Suprapubic skin (tissue), 4 donors: ENCODE results near the gene SLC35F1.

Source experiments
- POLR2A ChIP-seq, 2 donors: fragments of 450-650 bp; IDR thresholded peaks; one replicate each; pipeline ENCODE4 v1.6.1; 2017; ENCODE audit warnings: antibody characterized with exemption in 2 of 2, mild to moderate bottlenecking in 2 of 2, moderate library complexity in 2 of 2
- POLR2AphosphoS5 ChIP-seq, 3 donors: sonication (generic); formaldehyde crosslinking; IDR thresholded peaks; one replicate each; pipeline ENCODE4 v1.6.1; 2017; ENCODE audit warnings: antibody characterized with exemption in 3 of 3
- TF ChIP-seq, protein P1 (sequence below), 2 donors: fragments of 200-600 bp in 1 of 2; fragments of 450-650 bp in 1 of 2; sonication (generic) in 1 of 2; IDR thresholded peaks; one replicate each; pipeline ENCODE4 v1.5.1; 2016 to 2019; ENCODE audit warnings: antibody characterized with exemption in 2 of 2, mild to moderate bottlenecking in 1 of 2, moderate library complexity in 1 of 2

DNA sequence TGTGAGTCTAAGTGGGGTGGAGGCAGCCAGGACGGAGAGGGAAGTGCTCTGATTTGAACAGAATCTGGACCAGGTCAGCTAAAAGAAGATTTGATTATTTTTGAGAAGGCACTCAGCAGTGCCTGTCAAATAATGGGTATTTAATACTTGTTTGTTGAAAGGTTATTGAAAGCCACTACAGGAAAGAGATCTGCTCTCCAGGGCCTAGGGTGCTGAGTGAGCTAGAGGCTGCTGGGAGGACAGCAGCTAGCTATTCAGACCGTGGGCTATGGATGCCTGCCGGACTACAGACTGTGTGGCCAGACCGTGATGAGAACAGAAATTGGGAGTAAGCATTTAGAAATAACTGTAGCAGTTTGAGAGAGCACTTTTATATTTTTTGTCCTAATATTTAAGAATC, 8.8 kb downstream of the SLC35F1 start:
- TF ChIP-seq POLR2A (IDR thresholded peaks at IDR 0.05) (no peak), POLR2AphosphoS5 (IDR thresholded peaks at IDR 0.05) (no peak)
- TF ChIP-seq, protein P1, sequence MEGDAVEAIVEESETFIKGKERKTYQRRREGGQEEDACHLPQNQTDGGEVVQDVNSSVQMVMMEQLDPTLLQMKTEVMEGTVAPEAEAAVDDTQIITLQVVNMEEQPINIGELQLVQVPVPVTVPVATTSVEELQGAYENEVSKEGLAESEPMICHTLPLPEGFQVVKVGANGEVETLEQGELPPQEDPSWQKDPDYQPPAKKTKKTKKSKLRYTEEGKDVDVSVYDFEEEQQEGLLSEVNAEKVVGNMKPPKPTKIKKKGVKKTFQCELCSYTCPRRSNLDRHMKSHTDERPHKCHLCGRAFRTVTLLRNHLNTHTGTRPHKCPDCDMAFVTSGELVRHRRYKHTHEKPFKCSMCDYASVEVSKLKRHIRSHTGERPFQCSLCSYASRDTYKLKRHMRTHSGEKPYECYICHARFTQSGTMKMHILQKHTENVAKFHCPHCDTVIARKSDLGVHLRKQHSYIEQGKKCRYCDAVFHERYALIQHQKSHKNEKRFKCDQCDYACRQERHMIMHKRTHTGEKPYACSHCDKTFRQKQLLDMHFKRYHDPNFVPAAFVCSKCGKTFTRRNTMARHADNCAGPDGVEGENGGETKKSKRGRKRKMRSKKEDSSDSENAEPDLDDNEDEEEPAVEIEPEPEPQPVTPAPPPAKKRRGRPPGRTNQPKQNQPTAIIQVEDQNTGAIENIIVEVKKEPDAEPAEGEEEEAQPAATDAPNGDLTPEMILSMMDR (IDR thresholded peaks at IDR 0.05): no peak
